GM23248 (cell line): ENCODE results near the gene MGAT5. TPM values are rescaled to one million over a fixed set of nuclear protein-coding genes. Genes with fewer than 3 reads are reported as not detected.

Source experiments
- DNase-seq: peaks from one replicate; pipeline ENCODE4 v3.0.0-alpha.2; 2015
- H2AFZ ChIP-seq: fragments of 200-600 bp; sonication (generic); 2 replicates; pipeline ENCODE4 v1.6.1; 2016; ENCODE audit warnings: antibody characterized with exemption
- H3F3A ChIP-seq: fragments of 200-600 bp; sonication (generic); 2 replicates; pipeline ENCODE4 v1.6.1; 2016; ENCODE audit warnings: mild to moderate bottlenecking, antibody characterized with exemption, mixed run types; ENCODE audit not compliant: insufficient read depth
- H3K27ac ChIP-seq: fragments of 200-600 bp; sonication (generic); 2 replicates; pipeline ENCODE4 v1.5.1; 2016; ENCODE audit warnings: mild to moderate bottlenecking
- H3K27me3 ChIP-seq: fragments of 200-600 bp; sonication (generic); replicated peaks from 2 replicates; pipeline ENCODE4 v1.6.1; 2016; ENCODE audit warnings: mild to moderate bottlenecking; ENCODE audit not compliant: insufficient read depth
- H3K36me3 ChIP-seq: fragments of 200-600 bp; sonication (generic); 2 replicates; pipeline ENCODE4 v1.6.1; 2016; ENCODE audit warnings: low read depth, mild to moderate bottlenecking
- H3K4me1 ChIP-seq: fragments of 200-600 bp; sonication (generic); 2 replicates; pipeline ENCODE4 v1.6.1; 2016; ENCODE audit warnings: mild to moderate bottlenecking; ENCODE audit not compliant: insufficient read depth
- H3K4me2 ChIP-seq: fragments of 200-600 bp; sonication (generic); one replicate; pipeline ENCODE4 v1.6.1; 2016; ENCODE audit warnings: mild to moderate bottlenecking; ENCODE audit not compliant: unreplicated experiment
- H3K4me3 ChIP-seq: fragments of 200-600 bp; sonication (generic); 2 replicates; pipeline ENCODE4 v1.5.1; 2016; ENCODE audit warnings: mild to moderate bottlenecking
- H3K79me2 ChIP-seq: fragments of 200-600 bp; sonication (generic); 2 replicates; pipeline ENCODE4 v1.6.1; 2016; ENCODE audit warnings: mild to moderate bottlenecking; ENCODE audit not compliant: insufficient read depth
- H3K9ac ChIP-seq: fragments of 200-600 bp; sonication (generic); 2 replicates; pipeline ENCODE4 v1.6.1; 2016; ENCODE audit warnings: mild to moderate bottlenecking
- H3K9me2 ChIP-seq: fragments of 200-600 bp; sonication (generic); 2 replicates; pipeline ENCODE4 v1.6.1; 2016; ENCODE audit warnings: mixed run types, mild to moderate bottlenecking, moderate library complexity; ENCODE audit not compliant: insufficient read depth
- H3K9me3 ChIP-seq: fragments of 200-600 bp; sonication (generic); one replicate; pipeline ENCODE4 v1.6.1; 2017; ENCODE audit warnings: low read depth
- H4K20me1 ChIP-seq: fragments of 200-600 bp; sonication (generic); 2 replicates; pipeline ENCODE4 v1.6.0; 2016; ENCODE audit not compliant: insufficient read depth
- EZH2 ChIP-seq: fragments of 200-600 bp; sonication (generic); IDR thresholded peaks from 2 replicates; pipeline ENCODE4 v1.6.1; 2018; ENCODE audit warnings: antibody characterized with exemption, mild to moderate bottlenecking; ENCODE audit not compliant: insufficient read depth, poor library complexity, severe bottlenecking
- EZH2phosphoT487 ChIP-seq: fragments of 200-600 bp; sonication (generic); IDR thresholded peaks from 2 replicates; pipeline ENCODE4 v1.6.1; 2018; ENCODE audit warnings: antibody characterized with exemption, moderate library complexity, mild to moderate bottlenecking, low read depth; ENCODE audit not compliant: insufficient read depth
- WGBS, 2 experiments: methylation state at CpG; one replicate each; pipeline ENCODE4 v1.1.6; 2015 to 2017; ENCODE audit warnings: low lambda C conversion rate in 2 of 2, low coverage in 1 of 2; ENCODE audit errors: missing lambda C conversion rate in 2 of 2; 5-methylcytosine and 5-hydroxymethylcytosine counted together
- in situ Hi-C: fragments of 300-500 bp; cut with MboI; formaldehyde crosslinking; loops from 2 replicates; pipeline ENCODE4 v1.15.0; 2020
- polyA plus RNA-seq: library from polyadenylated mRNA; unstranded; fragments of >200 nt; fragmentation: Nextera tagmentation; extraction: Ambion mirVana; gene quantifications from 2 replicates; pipeline ENCODE4 v1.2.1, GENCODE V29; 2016
- total RNA-seq: library from RNA; depleted of rRNA; stranded (reverse); fragments of >200 nt; shearing (Covaris generic); gene quantifications from 2 replicates; pipeline ENCODE4 v1.2.3, GENCODE V29; 2014

The MGAT5 gene
- total and polyA plus RNA-seq, 2 experiments from 2014 or later, result 1.8 to 15.9 TPM

DNA sequence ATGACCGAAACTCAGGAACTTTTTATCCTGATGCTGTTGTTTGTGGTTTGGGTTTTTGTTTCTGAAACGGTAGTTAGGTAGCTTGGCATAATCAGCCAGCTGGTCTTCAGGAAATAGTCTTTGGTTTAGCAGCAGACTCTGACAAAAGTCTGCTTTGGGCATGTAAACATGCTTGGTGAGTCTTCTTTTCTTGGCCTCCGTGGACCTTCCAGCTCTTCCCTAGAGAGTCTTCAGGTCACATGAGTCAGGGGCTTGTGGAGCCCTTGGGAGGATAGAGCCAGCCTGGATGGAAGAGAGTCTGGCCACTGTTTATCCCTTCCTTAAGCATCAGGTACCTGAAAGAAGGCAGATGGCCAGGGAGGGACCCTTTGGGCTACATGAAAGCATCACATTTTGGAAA, 154.5 kb downstream of the MGAT5 start:
- Histone ChIP-seq H4K20me1 (no peaks in the 10 kb centered on the region), H3K9me2 (no peaks in the 10 kb centered on the region), H2AFZ (no peak overlapping the region), H3K4me1 (peaks cover 55% of the 10 kb centered on the region), H3K9ac (no peak overlapping the region), H3K4me3 (no peak overlapping the region), H3K36me3 (no peaks in the 10 kb centered on the region), H3K79me2 (no peaks in the 10 kb centered on the region), H3K4me2 (no peak overlapping the region), H3K9me3 (no peaks in the 10 kb centered on the region), H3K27me3 (no peaks in the 10 kb centered on the region), H3F3A (peaks cover 47% of the 10 kb centered on the region), H3K27ac (peak overlapping the region; percentile 63)
- DNase-seq, result peak; percentile 74
- TF ChIP-seq EZH2, result no peak
- TF ChIP-seq EZH2phosphoT487, result no peak
- in situ Hi-C loops, result loop anchor here (25.0 kb wide), 1 partner anchor 521 kb away; no protein-coding TSS in a partner anchor
- WGBS, 2 experiments, result 29 to 31% methylated on average over 3 of the region's 3 CpGs

DNA sequence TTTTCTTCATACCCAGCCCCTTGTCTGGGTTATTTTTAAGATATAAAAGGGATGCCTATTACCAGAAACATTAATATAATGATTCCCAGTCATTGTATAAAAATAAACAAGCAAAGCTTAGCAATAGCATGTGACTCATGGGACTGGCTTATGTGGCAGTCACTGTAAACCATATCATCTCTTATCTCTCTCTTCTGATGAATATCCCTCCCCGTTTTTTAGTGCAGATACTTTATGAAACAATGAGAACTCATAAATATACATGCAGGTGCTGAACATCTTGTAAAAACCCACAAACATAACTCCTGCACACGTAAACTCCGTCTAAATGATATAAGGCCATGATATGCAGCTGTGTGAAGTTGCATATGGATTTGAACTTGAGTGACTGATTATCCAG, 154.9 kb downstream of the MGAT5 start:
- H3K79me2 ChIP-seq, result no peaks in the 10 kb centered on the region
- H3K36me3 ChIP-seq, result no peaks in the 10 kb centered on the region
- in situ Hi-C loops, result loop anchor here (25.0 kb wide), 1 partner anchor 521 kb away; no protein-coding TSS in a partner anchor
- peak; percentile 73 for DNase-seq
- no peak overlapping the region for H3K4me2 ChIP-seq
- no peaks in the 10 kb centered on the region for H3K9me2 ChIP-seq
- H3F3A ChIP-seq, result peaks cover 49% of the 10 kb centered on the region
- H3K27me3 ChIP-seq, result no peaks in the 10 kb centered on the region
- H2AFZ ChIP-seq, result no peak overlapping the region
- TF ChIP-seq EZH2phosphoT487 (no peak), EZH2 (no peak)
- no peaks in the 10 kb centered on the region for H4K20me1 ChIP-seq
- WGBS, 2 experiments, result 36 to 40% methylated on average over 3 of the region's 3 CpGs
- H3K27ac ChIP-seq, result peak overlapping the region; percentile 63
- no peaks in the 10 kb centered on the region for H3K9me3 ChIP-seq
- H3K4me1 ChIP-seq, result peaks cover 57% of the 10 kb centered on the region
- H3K4me3 ChIP-seq, result no peak overlapping the region
- H3K9ac ChIP-seq, result no peak overlapping the region

DNA sequence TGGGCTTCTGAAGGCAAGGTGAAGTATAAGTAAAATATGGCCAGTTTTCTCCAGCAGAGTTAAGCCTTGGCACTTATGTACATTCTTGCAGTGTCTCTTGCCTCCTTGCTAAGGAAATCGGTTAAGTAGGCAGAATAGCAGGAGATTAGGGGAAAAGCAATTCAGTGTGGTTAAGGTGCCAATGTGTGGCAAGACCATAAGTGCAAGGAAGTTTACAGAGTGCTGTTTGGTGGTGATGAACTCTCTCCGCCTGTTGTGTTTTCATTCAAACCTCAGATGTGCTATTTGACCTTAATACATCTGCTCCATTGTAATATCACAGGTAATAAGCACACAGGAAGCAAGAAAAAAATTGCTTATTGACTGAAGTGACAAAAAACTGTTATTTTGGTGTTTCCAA, 156.1 kb downstream of the MGAT5 start:
- peaks cover 54% of the 10 kb centered on the region for H3K4me1 ChIP-seq
- no peak overlapping the region for H3K4me2 ChIP-seq
- H3K27ac ChIP-seq, result no peak overlapping the region
- no peak overlapping the region for H3K9ac ChIP-seq
- no peaks in the 10 kb centered on the region for H4K20me1 ChIP-seq
- no peaks in the 10 kb centered on the region for H3K27me3 ChIP-seq
- in situ Hi-C loops, result loop anchor here (5.0 to 25.0 kb wide), 2 partner anchors 293 to 523 kb away; no protein-coding TSS in a partner anchor
- peaks cover 47% of the 10 kb centered on the region for H3F3A ChIP-seq
- H3K4me3 ChIP-seq, result no peak overlapping the region
- H3K9me3 ChIP-seq, result no peaks in the 10 kb centered on the region
- no peak for DNase-seq
- no peaks in the 10 kb centered on the region for H3K9me2 ChIP-seq
- no peaks in the 10 kb centered on the region for H3K36me3 ChIP-seq
- H2AFZ ChIP-seq, result no peak overlapping the region
- H3K79me2 ChIP-seq, result no peaks in the 10 kb centered on the region
- TF ChIP-seq EZH2 (no peak), EZH2phosphoT487 (no peak)
- WGBS, 2 experiments, result 98 to 100% methylated on average over 2 of the region's 2 CpGs

DNA sequence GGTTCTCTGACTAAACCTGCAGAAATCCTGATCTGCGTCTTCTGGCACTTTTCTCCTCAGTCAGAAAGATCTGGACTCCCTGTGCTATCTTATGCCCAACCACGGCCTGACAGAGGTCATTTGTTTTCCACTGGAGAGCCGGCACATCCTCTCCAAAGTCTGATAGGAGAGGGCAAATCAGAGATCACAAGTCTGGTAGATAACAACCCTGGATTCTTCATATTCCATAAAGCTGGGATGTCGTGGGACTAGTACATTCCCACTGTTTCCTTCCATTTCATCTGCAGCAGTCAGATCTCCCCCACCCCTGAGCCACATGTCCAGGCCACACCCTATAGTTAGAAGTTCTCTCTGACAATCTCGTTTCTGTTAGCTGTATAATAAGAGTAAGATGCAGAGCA, 157.0 kb downstream of the MGAT5 start:
- DNase-seq, result peak; percentile 13
- Histone ChIP-seq H3K4me2 (no peak overlapping the region), H3K9ac (no peak overlapping the region), H3K9me2 (no peaks in the 10 kb centered on the region), H3F3A (peaks cover 39% of the 10 kb centered on the region), H2AFZ (no peak overlapping the region), H3K27ac (no peak overlapping the region), H3K36me3 (no peaks in the 10 kb centered on the region), H3K4me3 (no peak overlapping the region), H3K27me3 (no peaks in the 10 kb centered on the region), H4K20me1 (no peaks in the 10 kb centered on the region), H3K9me3 (no peaks in the 10 kb centered on the region), H3K79me2 (no peaks in the 10 kb centered on the region), H3K4me1 (peaks cover 46% of the 10 kb centered on the region)
- in situ Hi-C loops, result loop anchor here (5.0 to 25.0 kb wide), 2 partner anchors 294 to 524 kb away; no protein-coding TSS in a partner anchor
- 59 to 68% methylated on average over 5 of the region's 5 CpGs for WGBS, 2 experiments
- no peak for TF ChIP-seq EZH2phosphoT487
- TF ChIP-seq EZH2, result no peak

DNA sequence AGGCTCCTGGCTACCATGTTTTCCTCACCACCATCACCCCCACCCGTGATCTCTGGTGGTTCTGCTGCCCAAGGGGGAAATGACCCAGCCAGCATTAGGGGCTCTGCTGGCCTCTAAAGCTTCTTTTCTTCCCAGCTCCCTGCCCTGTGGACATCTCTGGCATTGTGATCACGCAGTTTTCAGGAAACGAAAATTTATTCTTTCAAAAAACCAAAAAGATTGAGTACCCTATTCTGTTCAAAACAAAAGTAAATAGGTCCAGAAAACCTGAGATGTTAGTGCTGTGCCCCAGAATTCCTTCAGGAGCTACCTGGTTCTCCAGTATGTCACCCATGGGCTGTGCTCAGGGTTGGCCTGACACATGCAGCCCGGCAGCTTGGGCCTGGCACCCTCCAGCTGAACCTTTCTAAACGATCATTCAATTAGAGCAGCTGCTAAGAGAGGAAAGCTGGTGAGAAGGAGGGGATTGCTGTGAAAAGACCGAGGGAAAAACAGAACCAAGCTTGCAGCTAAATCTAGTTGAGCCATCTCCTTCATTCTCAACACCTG, 157.5 kb downstream of the MGAT5 start:
- no peaks in the 10 kb centered on the region for H3K27me3 ChIP-seq
- no peak for DNase-seq
- H3F3A ChIP-seq, result peaks cover 34% of the 10 kb centered on the region
- H3K36me3 ChIP-seq, result no peaks in the 10 kb centered on the region
- no peak overlapping the region for H3K4me3 ChIP-seq
- peaks cover 41% of the 10 kb centered on the region for H3K4me1 ChIP-seq
- H3K4me2 ChIP-seq, result no peak overlapping the region
- H3K9me3 ChIP-seq, result no peaks in the 10 kb centered on the region
- in situ Hi-C loops, result loop anchor here (5.0 to 25.0 kb wide), 2 partner anchors 294 to 524 kb away; no protein-coding TSS in a partner anchor
- H3K9me2 ChIP-seq, result no peaks in the 10 kb centered on the region
- H2AFZ ChIP-seq, result no peak overlapping the region
- TF ChIP-seq EZH2phosphoT487, result no peak
- no peak for TF ChIP-seq EZH2
- no peak overlapping the region for H3K27ac ChIP-seq
- H4K20me1 ChIP-seq, result no peaks in the 10 kb centered on the region
- H3K79me2 ChIP-seq, result no peaks in the 10 kb centered on the region
- WGBS, 2 experiments, result 59 to 60% methylated on average over 6 of the region's 6 CpGs
- H3K9ac ChIP-seq, result no peak overlapping the region; the same call in 1 of the 2 replicates
